ENCODE measurements around the gene OR14I1. TPM values are rescaled to one million over a fixed set of nuclear protein-coding genes. Genes with fewer than 3 reads are reported as not detected.

OR14I1 gene
- total RNA-seq = not detected

GRCh38 chr1:248702714-248703113 is at the start of gene OR14I1:
Gene OR14I1 (minus strand): TSS chr1:248702766.
- H3K4me3 ChIP-seq = no peak within 1 kb of the TSS
- H3K36me3 ChIP-seq = no peaks in the 10 kb centered on the region
- WGBS, 2 donors = 60 to 63% methylated on average over 1 of the region's 1 CpG
- H3K9me3 ChIP-seq = no peaks in the 10 kb centered on the region
- no peak within 1 kb of the TSS for H3K27ac ChIP-seq
- no peaks in the 10 kb centered on the region for H3K27me3 ChIP-seq
- no peaks in the 10 kb centered on the region for H3K4me1 ChIP-seq
- TF ChIP-seq CTCF (IDR thresholded peaks at IDR 0.05) = no peak
- no peak for TF ChIP-seq POLR2A (IDR thresholded peaks at IDR 0.05)
- TF ChIP-seq EP300 (IDR thresholded peaks at IDR 0.05) = no peak
- no peak for DNase-seq (ENCODE audit: low spot score in 2 of 2)

GRCh38 chr1:248751635-248752034 is 49.1 kb upstream of the OR14I1 start:
- no peak overlapping the region for H3K4me3 ChIP-seq
- H3K9me3 ChIP-seq = no peaks in the 10 kb centered on the region
- no peaks in the 10 kb centered on the region for H3K36me3 ChIP-seq
- no peak overlapping the region for H3K27ac ChIP-seq
- TF ChIP-seq CTCF (IDR thresholded peaks at IDR 0.05) (no peak), EP300 (IDR thresholded peaks at IDR 0.05) (no peak), POLR2A (IDR thresholded peaks at IDR 0.05) (no peak)
- no peaks in the 10 kb centered on the region for H3K27me3 ChIP-seq
- DNase-seq (ENCODE audit: low spot score in 2 of 2) = no peak
- WGBS, 2 donors = 81 to 86% methylated on average over 4 of the region's 4 CpGs
- H3K4me1 ChIP-seq = no peaks in the 10 kb centered on the region

- Histone ChIP-seq H3K27me3 (no peaks in the 10 kb centered on the region), H3K4me1 (no peaks in the 10 kb centered on the region), H3K27ac (no peak overlapping the region), H3K36me3 (no peaks in the 10 kb centered on the region), H3K4me3 (no peak overlapping the region), H3K9me3 (no peaks in the 10 kb centered on the region)
- no peak for DNase-seq (ENCODE audit: low spot score in 2 of 2)
- 64 to 75% methylated on average over 4 to 5 of the region's 5 CpGs for WGBS, 2 donors
- TF ChIP-seq POLR2A (IDR thresholded peaks at IDR 0.05) = no peak
- no peak for TF ChIP-seq CTCF (IDR thresholded peaks at IDR 0.05)
- no peak for TF ChIP-seq EP300 (IDR thresholded peaks at IDR 0.05)
Measured at GRCh38 chr1:248751142-248751541, 48.6 kb upstream of the OR14I1 start.

GRCh38 chr1:248750496-248750895 is 47.9 kb upstream of the OR14I1 start:
- no peak overlapping the region for H3K4me3 ChIP-seq
- no peaks in the 10 kb centered on the region for H3K4me1 ChIP-seq
- no peaks in the 10 kb centered on the region for H3K9me3 ChIP-seq
- no peak overlapping the region for H3K27ac ChIP-seq
- TF ChIP-seq CTCF (IDR thresholded peaks at IDR 0.05) (no peak), EP300 (IDR thresholded peaks at IDR 0.05) (no peak), POLR2A (IDR thresholded peaks at IDR 0.05) (no peak)
- WGBS, 2 donors = 60 to 64% methylated on average over 2 of the region's 2 CpGs
- H3K36me3 ChIP-seq = no peaks in the 10 kb centered on the region
- H3K27me3 ChIP-seq = no peaks in the 10 kb centered on the region
- no peak for DNase-seq (ENCODE audit: low spot score in 2 of 2)

GRCh38 chr1:248748211-248748610 is 45.6 kb upstream of the OR14I1 start:
- H3K36me3 ChIP-seq = no peaks in the 10 kb centered on the region
- H3K27me3 ChIP-seq = no peaks in the 10 kb centered on the region
- no peak overlapping the region for H3K27ac ChIP-seq
- no peak for DNase-seq (ENCODE audit: low spot score in 2 of 2)
- WGBS, 2 donors = 78 to 87% methylated on average over 3 of the region's 10 CpGs
- TF ChIP-seq CTCF (IDR thresholded peaks at IDR 0.05) = no peak
- TF ChIP-seq EP300 (IDR thresholded peaks at IDR 0.05) = no peak
- TF ChIP-seq POLR2A (IDR thresholded peaks at IDR 0.05) = no peak
- no peaks in the 10 kb centered on the region for H3K9me3 ChIP-seq
- no peaks in the 10 kb centered on the region for H3K4me1 ChIP-seq
- no peak overlapping the region for H3K4me3 ChIP-seq
